T-helper 1 cell treated with Interleukin-12 subunit alpha and Interleukin-12 subunit beta and Interleukin-4 antibody, amounts not matched to agents 30 μg/mL and 1 μg/mL, for 36 hours (primary cell): ENCODE results near the gene DIAPH2.

Source experiments
- H3K27ac Mint-ChIP-seq: one replicate; pipeline ENCODE4 v1.8.0; 2021; ENCODE audit warnings: mild to moderate bottlenecking, mixed read lengths
- H3K27me3 Mint-ChIP-seq: one replicate; pipeline ENCODE4 v1.8.0; 2021; ENCODE audit warnings: low read depth, mixed read lengths
- H3K36me3 Mint-ChIP-seq: one replicate; pipeline ENCODE4 v1.8.0; 2021; ENCODE audit warnings: low read depth, mixed read lengths
- H3K4me1 Mint-ChIP-seq: one replicate; pipeline ENCODE4 v1.8.0; 2021; ENCODE audit warnings: low read depth, mixed read lengths
- H3K4me3 Mint-ChIP-seq: one replicate; pipeline ENCODE4 v1.8.0; 2021; ENCODE audit warnings: mild to moderate bottlenecking, moderate library complexity, mixed read lengths
- H3K9me3 Mint-ChIP-seq: one replicate; pipeline ENCODE4 v1.8.0; 2021; ENCODE audit warnings: mixed read lengths

The DIAPH2 gene

GRCh38 chrX:96989830-96990571 lies 305.4 kb downstream of the DIAPH2 start:
- peaks cover 6% of the 10 kb centered on the region for H3K9me3 Mint-ChIP-seq
- H3K4me1 Mint-ChIP-seq: no peaks in the 10 kb centered on the region
- no peak overlapping the region for H3K4me3 Mint-ChIP-seq
- H3K36me3 Mint-ChIP-seq: peaks cover 1% of the 10 kb centered on the region
- H3K27ac Mint-ChIP-seq: no peak overlapping the region
- no peaks in the 10 kb centered on the region for H3K27me3 Mint-ChIP-seq

GRCh38 chrX:96994093-96994492 lies 309.5 kb downstream of the DIAPH2 start:
- Mint-ChIP-seq H3K27ac (no peak overlapping the region), H3K4me3 (no peak overlapping the region), H3K9me3 (peaks cover 6% of the 10 kb centered on the region), H3K36me3 (peaks cover 1% of the 10 kb centered on the region), H3K4me1 (no peaks in the 10 kb centered on the region), H3K27me3 (no peaks in the 10 kb centered on the region)

- Mint-ChIP-seq H3K36me3 (peaks cover 1% of the 10 kb centered on the region), H3K9me3 (peaks cover 6% of the 10 kb centered on the region), H3K27me3 (no peaks in the 10 kb centered on the region), H3K4me3 (no peak overlapping the region), H3K27ac (no peak overlapping the region), H3K4me1 (no peaks in the 10 kb centered on the region)
Measured at GRCh38 chrX:96997196-96997595, 312.6 kb downstream of the DIAPH2 start.

- H3K4me3 Mint-ChIP-seq: no peak overlapping the region
- H3K4me1 Mint-ChIP-seq: no peaks in the 10 kb centered on the region
- no peak overlapping the region for H3K27ac Mint-ChIP-seq
- H3K36me3 Mint-ChIP-seq: no peaks in the 10 kb centered on the region
- H3K27me3 Mint-ChIP-seq: no peaks in the 10 kb centered on the region
- no peaks in the 10 kb centered on the region for H3K9me3 Mint-ChIP-seq
Measured at GRCh38 chrX:97000682-97001368, 316.2 kb downstream of the DIAPH2 start.

- H3K4me3 Mint-ChIP-seq: no peak overlapping the region
Measured at GRCh38 chrX:97006167-97006566, 321.5 kb downstream of the DIAPH2 start.

GRCh38 chrX:97009391-97009790 lies 324.7 kb downstream of the DIAPH2 start:
- Mint-ChIP-seq H3K27ac (no peak overlapping the region), H3K9me3 (no peaks in the 10 kb centered on the region), H3K4me1 (no peaks in the 10 kb centered on the region), H3K36me3 (no peaks in the 10 kb centered on the region), H3K4me3 (no peak overlapping the region), H3K27me3 (no peaks in the 10 kb centered on the region)

More at GRCh38 chrX:97006167-97006566, 321.5 kb downstream of the DIAPH2 start:
- Mint-ChIP-seq H3K36me3 (no peaks in the 10 kb centered on the region), H3K9me3 (no peaks in the 10 kb centered on the region), H3K27ac (no peak overlapping the region), H3K4me1 (no peaks in the 10 kb centered on the region), H3K27me3 (no peaks in the 10 kb centered on the region)

- Mint-ChIP-seq H3K36me3 (no peaks in the 10 kb centered on the region), H3K9me3 (no peaks in the 10 kb centered on the region), H3K4me1 (no peaks in the 10 kb centered on the region), H3K27me3 (no peaks in the 10 kb centered on the region), H3K27ac (no peak overlapping the region), H3K4me3 (no peak overlapping the region)
Measured at GRCh38 chrX:97011540-97011939, 326.9 kb downstream of the DIAPH2 start.

GRCh38 chrX:97016106-97016505 lies 331.5 kb downstream of the DIAPH2 start:
- Mint-ChIP-seq H3K4me3 (no peak overlapping the region), H3K36me3 (no peaks in the 10 kb centered on the region), H3K9me3 (no peaks in the 10 kb centered on the region), H3K27me3 (no peaks in the 10 kb centered on the region), H3K4me1 (no peaks in the 10 kb centered on the region), H3K27ac (no peak overlapping the region)

GRCh38 chrX:97021680-97022079 lies 337.0 kb downstream of the DIAPH2 start:
- no peak overlapping the region for H3K27ac Mint-ChIP-seq
- no peaks in the 10 kb centered on the region for H3K9me3 Mint-ChIP-seq
- H3K4me3 Mint-ChIP-seq: no peak overlapping the region
- H3K4me1 Mint-ChIP-seq: no peaks in the 10 kb centered on the region
- H3K27me3 Mint-ChIP-seq: no peaks in the 10 kb centered on the region
- H3K36me3 Mint-ChIP-seq: no peaks in the 10 kb centered on the region

- H3K27ac Mint-ChIP-seq: no peak overlapping the region
- no peaks in the 10 kb centered on the region for H3K4me1 Mint-ChIP-seq
- no peaks in the 10 kb centered on the region for H3K27me3 Mint-ChIP-seq
- H3K36me3 Mint-ChIP-seq: no peaks in the 10 kb centered on the region
- H3K4me3 Mint-ChIP-seq: no peak overlapping the region
- no peaks in the 10 kb centered on the region for H3K9me3 Mint-ChIP-seq
Measured at GRCh38 chrX:97026406-97026805, 341.8 kb downstream of the DIAPH2 start.

- no peaks in the 10 kb centered on the region for H3K36me3 Mint-ChIP-seq
Measured at GRCh38 chrX:97027384-97027922, 342.8 kb downstream of the DIAPH2 start.

GRCh38 chrX:97030463-97030862 lies 345.8 kb downstream of the DIAPH2 start:
- no peak overlapping the region for H3K27ac Mint-ChIP-seq
- H3K27me3 Mint-ChIP-seq: no peaks in the 10 kb centered on the region
- no peak overlapping the region for H3K4me3 Mint-ChIP-seq
- no peaks in the 10 kb centered on the region for H3K4me1 Mint-ChIP-seq
- H3K9me3 Mint-ChIP-seq: no peaks in the 10 kb centered on the region
- H3K36me3 Mint-ChIP-seq: no peaks in the 10 kb centered on the region

More at GRCh38 chrX:97027384-97027922, 342.8 kb downstream of the DIAPH2 start:
- no peaks in the 10 kb centered on the region for H3K4me1 Mint-ChIP-seq
- H3K4me3 Mint-ChIP-seq: no peak overlapping the region
- no peak overlapping the region for H3K27ac Mint-ChIP-seq
- no peaks in the 10 kb centered on the region for H3K27me3 Mint-ChIP-seq
- no peaks in the 10 kb centered on the region for H3K9me3 Mint-ChIP-seq

GRCh38 chrX:97030947-97031346 lies 346.3 kb downstream of the DIAPH2 start:
- H3K4me1 Mint-ChIP-seq: no peaks in the 10 kb centered on the region
- H3K36me3 Mint-ChIP-seq: no peaks in the 10 kb centered on the region
- no peak overlapping the region for H3K27ac Mint-ChIP-seq
- no peaks in the 10 kb centered on the region for H3K27me3 Mint-ChIP-seq
- no peak overlapping the region for H3K4me3 Mint-ChIP-seq
- no peaks in the 10 kb centered on the region for H3K9me3 Mint-ChIP-seq

- H3K9me3 Mint-ChIP-seq: no peaks in the 10 kb centered on the region
- H3K36me3 Mint-ChIP-seq: no peaks in the 10 kb centered on the region
- H3K27ac Mint-ChIP-seq: no peak overlapping the region
- no peak overlapping the region for H3K4me3 Mint-ChIP-seq
- no peaks in the 10 kb centered on the region for H3K27me3 Mint-ChIP-seq
- peaks cover 3% of the 10 kb centered on the region for H3K4me1 Mint-ChIP-seq
Measured at GRCh38 chrX:97039363-97040029, 354.9 kb downstream of the DIAPH2 start.

GRCh38 chrX:97045470-97045869 lies 360.8 kb downstream of the DIAPH2 start:
- H3K4me3 Mint-ChIP-seq: no peak overlapping the region
- H3K27ac Mint-ChIP-seq: no peak overlapping the region
- no peaks in the 10 kb centered on the region for H3K27me3 Mint-ChIP-seq
- no peaks in the 10 kb centered on the region for H3K9me3 Mint-ChIP-seq
- H3K4me1 Mint-ChIP-seq: peaks cover 1% of the 10 kb centered on the region
- H3K36me3 Mint-ChIP-seq: no peaks in the 10 kb centered on the region
